Aorta (tissue), 5 donors: ENCODE results near the gene RABGAP1L. TPM values are rescaled to one million over a fixed set of nuclear protein-coding genes. Genes with fewer than 3 reads are reported as not detected.

Experiments
- ATAC-seq: fragments of 200-7000 bp; cut with Tn5 transposase; one replicate; pipeline ENCODE4 v1.9.1; 2022; ENCODE audit warnings: moderate library complexity; ENCODE audit not compliant: low FRiP score
- DNase-seq, 2 donors: peaks; one replicate each; pipeline ENCODE4 v3.0.0-alpha.2; 2020
- H3K27ac ChIP-seq, 2 donors: one replicate each; pipeline ENCODE4 v1.5.1; 2013; ENCODE audit warnings: low read length in 2 of 2, mild to moderate bottlenecking in 2 of 2, moderate library complexity in 2 of 2, control low read depth in 1 of 2, inconsistent platforms in 1 of 2, low read depth in 1 of 2
- H3K27me3 ChIP-seq, 2 donors: one replicate each; pipeline ENCODE4 v1.6.1; 2013; ENCODE audit warnings: control low read depth in 1 of 2, low read length in 1 of 2, mild to moderate bottlenecking in 1 of 2, moderate library complexity in 1 of 2; ENCODE audit not compliant: insufficient read depth in 2 of 2, control insufficient read depth in 1 of 2
- H3K36me3 ChIP-seq, 2 donors: one replicate each; pipeline ENCODE4 v1.6.1; 2013; ENCODE audit warnings: control low read depth in 1 of 2, low read length in 1 of 2, mild to moderate bottlenecking in 1 of 2; ENCODE audit not compliant: insufficient read depth in 2 of 2, control insufficient read depth in 1 of 2
- H3K4me1 ChIP-seq, 2 donors: one replicate each; pipeline ENCODE4 v1.6.1; 2013; ENCODE audit warnings: low read length in 2 of 2, control low read depth in 1 of 2, mild to moderate bottlenecking in 1 of 2, moderate library complexity in 1 of 2; ENCODE audit not compliant: insufficient read depth in 2 of 2, control insufficient read depth in 1 of 2
- H3K4me3 ChIP-seq, 2 donors: one replicate each; pipeline ENCODE4 v1.5.1; 2013; ENCODE audit warnings: low read length in 2 of 2, control low read depth in 1 of 2, mild to moderate bottlenecking in 1 of 2
- H3K9me3 ChIP-seq: one replicate; pipeline ENCODE4 v1.6.1; 2013; ENCODE audit warnings: mild to moderate bottlenecking, low read length; ENCODE audit not compliant: control insufficient read depth
- WGBS, 2 donors: extraction: QIAGEN DNeasy Blood & Tissue Kit; methylation state at CpG; one replicate each; pipeline ENCODE4 v1.1.7; 2013; 5-methylcytosine and 5-hydroxymethylcytosine counted together
- intact Hi-C, 2 donors: fragments of 100-400 bp; cut with DNase I; formaldehyde crosslinking; loops; one replicate each; pipeline versions ENCODE4 v1.14.2 to v1.15.0; 2022
- polyA plus RNA-seq, 2 donors: library from polyadenylated mRNA; stranded (reverse); fragments of 200-250 nt; gene quantifications; one replicate each; pipeline ENCODE4 v1.2.3, GENCODE V29; 2013
- total RNA-seq, 2 donors: library from RNA; stranded (reverse); fragmentation: NEBNext Ultra II Directional; extraction: Animal tissue kit (Norgen Biotek cat#: 25700); gene quantifications; one replicate each; pipeline ENCODE4 v1.2.1, GENCODE V29; 2021
- donor health status: healthy with polysubstance abuse.
- donor health status: Bipolar disorder and iron deficiency.
- donor health status: DM: no; HTN: no; CAD: no.
- donor health status: DM: no; HTN: no; CAD: no.
- donor health status: DM: yes; HTN: yes; CAD: no.

Gene RABGAP1L
- total and polyA plus RNA-seq, 4 donors, result 14.8 to 56.4 (median 38.4) TPM

DNA sequence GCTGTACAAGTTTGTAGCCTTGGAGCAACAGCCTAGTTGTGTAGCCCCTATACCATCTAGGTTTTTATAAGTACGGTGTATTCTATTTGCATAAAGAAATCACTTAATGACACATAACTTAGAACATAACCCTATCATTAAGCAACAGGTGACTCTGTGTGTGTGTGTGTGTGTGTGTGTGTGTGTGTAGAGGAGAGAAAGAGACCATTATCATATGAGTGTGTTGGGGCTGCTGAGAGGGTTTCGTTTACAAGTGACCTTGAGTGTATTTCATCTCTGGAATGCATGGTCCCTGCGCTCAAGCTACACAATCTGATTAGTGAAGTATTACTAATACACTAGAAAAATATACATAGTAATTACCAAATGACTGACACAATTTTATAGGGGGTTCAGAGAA lies 115.1 kb downstream of the RABGAP1L start:
- ATAC-seq, result no peak
- no peak for DNase-seq
- intact Hi-C loops, result no loop called here
- H3K4me1 ChIP-seq, result no peaks in the 10 kb centered on the region
- H3K27ac ChIP-seq, result no peak overlapping the region
- H3K9me3 ChIP-seq, result no peaks in the 10 kb centered on the region
- H3K4me3 ChIP-seq, result no peak overlapping the region
- no peaks in the 10 kb centered on the region for H3K27me3 ChIP-seq
- no peaks in the 10 kb centered on the region for H3K36me3 ChIP-seq
- WGBS, 2 donors, result 91 to 92% methylated on average over 3 of the region's 3 CpGs

GRCh38 chr1:174274884-174275283 lies 115.6 kb downstream of the RABGAP1L start:
- no peaks in the 10 kb centered on the region for H3K4me1 ChIP-seq
- H3K9me3 ChIP-seq, result no peaks in the 10 kb centered on the region
- H3K27me3 ChIP-seq, result no peaks in the 10 kb centered on the region
- no peaks in the 10 kb centered on the region for H3K36me3 ChIP-seq
- WGBS, 2 donors, result 95 to 99% methylated on average over 2 of the region's 2 CpGs
- no peak overlapping the region for H3K27ac ChIP-seq
- intact Hi-C loops, result no loop called here
- DNase-seq (no peak), ATAC-seq (no peak)
- no peak overlapping the region for H3K4me3 ChIP-seq

DNA sequence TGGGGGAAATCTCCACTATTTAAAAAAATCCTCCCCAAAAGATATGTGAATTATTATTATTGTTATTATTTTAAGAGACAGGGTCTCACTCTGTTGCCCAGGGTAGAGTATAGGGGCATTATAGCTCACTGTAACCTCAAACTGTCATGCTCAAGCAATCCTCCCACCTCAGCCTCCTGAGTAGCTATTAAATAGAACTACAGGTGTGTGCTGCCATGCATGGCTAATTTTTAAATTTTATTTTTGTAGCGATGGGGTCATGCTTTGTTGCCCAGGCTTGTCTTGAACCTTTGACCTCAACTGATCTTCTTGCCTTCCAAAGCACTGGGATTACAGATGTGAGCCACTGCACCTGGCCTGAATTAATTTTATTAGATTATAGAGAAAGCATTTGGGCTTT lies 116.8 kb downstream of the RABGAP1L start:
- ATAC-seq (no peak), DNase-seq (no peak)
- intact Hi-C loops, result no loop called here
- H3K4me1 ChIP-seq, result no peaks in the 10 kb centered on the region
- H3K27ac ChIP-seq, result no peak overlapping the region
- H3K36me3 ChIP-seq, result no peaks in the 10 kb centered on the region
- H3K4me3 ChIP-seq, result no peak overlapping the region
- WGBS, 2 donors, result 92 to 95% methylated on average over 1 of the region's 1 CpG
- H3K9me3 ChIP-seq, result no peaks in the 10 kb centered on the region
- H3K27me3 ChIP-seq, result no peaks in the 10 kb centered on the region

- Histone ChIP-seq H3K36me3 (peaks cover 0 to 2% of the 10 kb centered on the region in 2 donors), H3K9me3 (no peaks in the 10 kb centered on the region), H3K27ac (no peak overlapping the region), H3K27me3 (no peaks in the 10 kb centered on the region), H3K4me3 (no peak overlapping the region), H3K4me1 (no peaks in the 10 kb centered on the region)
- DNase-seq (no peak), ATAC-seq (no peak)
- intact Hi-C loops, result no loop called here
- 100% methylated on average over 2 of the region's 2 CpGs for WGBS, 2 donors
These were observed 124.7 kb downstream of the RABGAP1L start for GRCh38 chr1:174284052-174284451.

DNA sequence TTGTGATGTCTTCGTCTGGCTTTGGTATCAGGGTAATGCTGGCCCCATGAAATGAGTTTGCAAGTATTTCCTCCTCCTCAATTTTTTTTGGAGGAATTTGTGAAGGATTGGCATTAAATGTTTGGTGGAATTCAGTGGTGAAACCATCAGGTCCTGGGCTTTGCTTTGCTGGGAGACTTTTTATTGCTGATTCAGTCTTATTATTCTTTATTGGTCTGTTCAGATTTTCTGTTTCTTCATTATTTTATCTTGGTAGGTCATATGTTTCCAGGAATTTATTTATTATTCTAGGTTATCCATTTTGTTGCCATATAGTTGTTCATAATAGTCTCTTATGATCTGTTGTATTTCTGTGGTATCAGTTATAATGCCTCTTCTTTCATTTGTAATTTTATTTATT lies 126.7 kb downstream of the RABGAP1L start:
- no peaks in the 10 kb centered on the region for H3K9me3 ChIP-seq
- no peaks in the 10 kb centered on the region for H3K27me3 ChIP-seq
- no peak overlapping the region for H3K27ac ChIP-seq
- no peak for DNase-seq
- no peaks in the 10 kb centered on the region for H3K4me1 ChIP-seq
- intact Hi-C loops, result no loop called here
- H3K36me3 ChIP-seq, result peaks cover 0 to 8% of the 10 kb centered on the region in 2 donors
- H3K4me3 ChIP-seq, result no peak overlapping the region
- 88 to 91% methylated on average over 1 of the region's 1 CpG for WGBS, 2 donors
- no peak for ATAC-seq

GRCh38 chr1:174289644-174290310 lies 130.5 kb downstream of the RABGAP1L start:
- WGBS, 2 donors, result 76 to 80% methylated on average over 2 of the region's 2 CpGs
- Histone ChIP-seq H3K4me3 (no peak overlapping the region), H3K36me3 (peaks cover 0 to 8% of the 10 kb centered on the region in 2 donors), H3K9me3 (no peaks in the 10 kb centered on the region), H3K27ac (no peak overlapping the region), H3K27me3 (no peaks in the 10 kb centered on the region), H3K4me1 (no peaks in the 10 kb centered on the region)
- intact Hi-C loops, result no loop called here
- ATAC-seq (no peak), DNase-seq (no peak)

DNA sequence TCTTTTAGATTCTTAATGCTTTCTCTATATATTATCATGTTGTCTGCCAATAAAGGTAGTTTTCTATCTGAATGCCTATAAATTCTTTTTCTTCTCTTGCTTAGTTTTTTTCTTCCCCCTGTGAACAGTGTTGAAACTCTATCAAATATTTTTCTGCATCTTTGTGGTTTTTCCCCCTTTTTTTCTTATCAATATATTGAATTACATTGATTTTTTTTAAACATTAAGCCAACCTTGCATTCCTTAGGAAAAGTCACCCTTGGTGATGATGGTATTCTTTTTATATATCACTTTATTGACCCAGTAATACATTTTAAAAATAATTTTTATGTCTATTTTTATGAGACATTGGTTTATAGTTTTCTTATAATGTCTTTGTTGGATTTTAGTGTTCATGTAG lies 131.7 kb downstream of the RABGAP1L start:
- intact Hi-C loops, result no loop called here
- peaks cover 0 to 8% of the 10 kb centered on the region in 2 donors for H3K36me3 ChIP-seq
- no peak for ATAC-seq

GRCh38 chr1:174296309-174296708 lies 137.0 kb downstream of the RABGAP1L start:
- Histone ChIP-seq H3K4me1 (no peaks in the 10 kb centered on the region), H3K36me3 (no peaks in the 10 kb centered on the region), H3K4me3 (no peak overlapping the region), H3K27ac (no peak overlapping the region), H3K9me3 (no peaks in the 10 kb centered on the region), H3K27me3 (no peaks in the 10 kb centered on the region)
- intact Hi-C loops, result no loop called here
- DNase-seq (no peak), ATAC-seq (no peak)
- 95% methylated on average over 4 of the region's 4 CpGs for WGBS, 2 donors

More for the DNA sequence above, 131.7 kb downstream of the RABGAP1L start:
- no peak for DNase-seq
- Histone ChIP-seq H3K27me3 (no peaks in the 10 kb centered on the region), H3K27ac (no peak overlapping the region), H3K4me3 (no peak overlapping the region), H3K4me1 (no peaks in the 10 kb centered on the region), H3K9me3 (no peaks in the 10 kb centered on the region)

DNA sequence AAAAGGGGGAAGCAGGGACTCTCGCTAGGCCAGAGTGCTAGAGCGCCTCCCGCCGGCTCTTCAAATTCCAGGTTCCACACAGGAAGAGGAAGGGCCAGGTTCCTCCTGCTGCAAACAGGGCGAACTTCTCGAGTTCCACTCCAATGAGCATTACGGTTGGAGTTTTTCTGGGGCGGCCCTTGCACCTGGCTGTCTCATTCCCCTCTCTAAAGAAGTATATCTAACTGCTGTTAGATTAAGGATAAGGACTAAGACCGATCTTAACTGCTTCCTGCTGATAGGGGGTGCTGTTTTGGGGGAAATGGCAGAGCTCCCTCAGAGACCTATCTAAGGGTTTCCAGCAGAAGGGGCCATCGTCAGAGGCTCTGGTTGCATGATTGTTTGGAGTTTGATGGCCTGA lies 138.0 kb downstream of the RABGAP1L start:
- ATAC-seq, result no peak
- H3K4me1 ChIP-seq, result no peaks in the 10 kb centered on the region
- no peak overlapping the region for H3K27ac ChIP-seq
- no peak for DNase-seq
- H3K27me3 ChIP-seq, result no peaks in the 10 kb centered on the region
- 83 to 87% methylated on average over 10 of the region's 10 CpGs for WGBS, 2 donors
- H3K36me3 ChIP-seq, result no peaks in the 10 kb centered on the region
- intact Hi-C loops, result no loop called here
- no peak overlapping the region for H3K4me3 ChIP-seq
- H3K9me3 ChIP-seq, result no peaks in the 10 kb centered on the region
